Cardiac muscle cell (in vitro differentiated cells and primary cell): ENCODE measurements around the gene SPPL2B. TPM values are rescaled to one million over a fixed set of nuclear protein-coding genes. Genes with fewer than 3 reads are reported as not detected.

Source experiments
- DNase-seq, 2 donors: peaks; one replicate each; pipeline versions ENCODE4 v3.0.0 to v3.0.0-alpha.2; 2010 to 2017; ENCODE audit warnings: low read depth in 1 of 2, low spot score in 1 of 2
- H3K27ac ChIP-seq: fragments of 200-600 bp; sonication (generic); 2 replicates; pipeline ENCODE4 v1.5.1; 2016
- H3K27me3 ChIP-seq: fragments of 200-600 bp; sonication (generic); 2 replicates; pipeline ENCODE4 v1.6.0; 2016; ENCODE audit warnings: control low read depth
- H3K36me3 ChIP-seq: fragments of 200-600 bp; sonication (generic); 2 replicates; pipeline ENCODE4 v1.5.1; 2016; ENCODE audit warnings: control low read depth
- H3K4me1 ChIP-seq: fragments of 200-600 bp; sonication (generic); 2 replicates; pipeline ENCODE4 v1.8.1; 2017; ENCODE audit warnings: low read depth, mild to moderate bottlenecking, mixed run types
- H3K4me3 ChIP-seq: fragments of 200-600 bp; sonication (generic); 2 replicates; pipeline ENCODE4 v1.5.1; 2016; ENCODE audit warnings: mild to moderate bottlenecking
- H3K9me3 ChIP-seq: fragments of 200-600 bp; sonication (generic); 2 replicates; pipeline ENCODE4 v1.5.1; 2017; ENCODE audit warnings: low read depth, mild to moderate bottlenecking, control low read depth
- polyA plus RNA-seq: library from polyadenylated mRNA; unstranded; fragments of >200 nt; fragmentation: Nextera tagmentation; extraction: Ambion mirVana; gene quantifications from 2 replicates; pipeline ENCODE4 v1.2.1, GENCODE V29; 2016
- total RNA-seq: library from RNA; depleted of rRNA; stranded (reverse); fragments of >200 nt; gene quantifications from 2 replicates; pipeline ENCODE4 v1.2.3, GENCODE V29; 2016
- TF ChIP-seq, protein P1 (sequence below): IDR thresholded peaks from 2 replicates; pipeline ENCODE4 v1.5.1; 2012; ENCODE audit warnings: low read depth, mild to moderate bottlenecking, low read length

The SPPL2B gene
- total and polyA plus RNA-seq, 2 experiments from 2014 or later: 90.9 to 132 TPM

- no peak for DNase-seq
- TF ChIP-seq, protein P1, sequence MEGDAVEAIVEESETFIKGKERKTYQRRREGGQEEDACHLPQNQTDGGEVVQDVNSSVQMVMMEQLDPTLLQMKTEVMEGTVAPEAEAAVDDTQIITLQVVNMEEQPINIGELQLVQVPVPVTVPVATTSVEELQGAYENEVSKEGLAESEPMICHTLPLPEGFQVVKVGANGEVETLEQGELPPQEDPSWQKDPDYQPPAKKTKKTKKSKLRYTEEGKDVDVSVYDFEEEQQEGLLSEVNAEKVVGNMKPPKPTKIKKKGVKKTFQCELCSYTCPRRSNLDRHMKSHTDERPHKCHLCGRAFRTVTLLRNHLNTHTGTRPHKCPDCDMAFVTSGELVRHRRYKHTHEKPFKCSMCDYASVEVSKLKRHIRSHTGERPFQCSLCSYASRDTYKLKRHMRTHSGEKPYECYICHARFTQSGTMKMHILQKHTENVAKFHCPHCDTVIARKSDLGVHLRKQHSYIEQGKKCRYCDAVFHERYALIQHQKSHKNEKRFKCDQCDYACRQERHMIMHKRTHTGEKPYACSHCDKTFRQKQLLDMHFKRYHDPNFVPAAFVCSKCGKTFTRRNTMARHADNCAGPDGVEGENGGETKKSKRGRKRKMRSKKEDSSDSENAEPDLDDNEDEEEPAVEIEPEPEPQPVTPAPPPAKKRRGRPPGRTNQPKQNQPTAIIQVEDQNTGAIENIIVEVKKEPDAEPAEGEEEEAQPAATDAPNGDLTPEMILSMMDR: no peak
- peaks cover 34% of the 10 kb centered on the region for H3K27me3 ChIP-seq
- no peaks in the 10 kb centered on the region for H3K36me3 ChIP-seq
- H3K9me3 ChIP-seq: no peaks in the 10 kb centered on the region
- no peak overlapping the region for H3K4me3 ChIP-seq
- H3K4me1 ChIP-seq: no peaks in the 10 kb centered on the region
- no peak overlapping the region for H3K27ac ChIP-seq
Measured at GRCh38 chr19:2306971-2307370, 21.5 kb upstream of the SPPL2B start.

- H3K4me3 ChIP-seq: peak overlapping the region; percentile 17
- peaks cover 37% of the 10 kb centered on the region for H3K27me3 ChIP-seq
Measured at GRCh38 chr19:2307518-2308012, 20.9 kb upstream of the SPPL2B start.

DNA sequence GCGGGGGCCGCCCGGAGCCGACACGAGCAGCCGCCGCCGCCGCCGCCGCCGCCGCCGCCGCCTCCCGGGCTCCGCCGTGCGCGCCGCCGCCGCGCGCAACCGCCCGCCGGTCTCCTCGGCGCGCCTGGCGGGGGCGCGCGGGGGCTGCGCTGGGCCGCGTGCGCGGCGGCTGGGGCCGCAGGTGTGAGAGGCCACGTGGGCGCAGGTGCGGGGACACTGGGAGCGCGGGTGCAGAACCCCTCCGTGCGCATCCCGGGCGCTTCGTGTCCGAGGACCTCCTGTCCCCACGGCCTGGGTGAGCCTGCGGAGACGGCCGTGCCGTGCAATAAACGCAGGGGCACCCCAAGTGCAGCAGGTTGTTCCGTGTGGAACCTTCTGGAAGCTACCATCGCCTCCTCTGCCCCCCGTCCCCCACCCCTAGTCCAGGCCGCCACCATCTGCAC, 20.3 kb upstream of the SPPL2B start, which contains the start of gene LINGO3:
LINGO3 (minus strand) TSS at position 41 of the 443 bp plus-strand sequence. CDS start 16,378 bp downstream, outside the sequence.
- no peaks in the 10 kb centered on the region for H3K9me3 ChIP-seq
- TF ChIP-seq, protein P1: no peak
- H3K4me1 ChIP-seq: no peaks in the 10 kb centered on the region
- peak in 1 of 2 donors; percentile 29 for DNase-seq
- H3K36me3 ChIP-seq: no peaks in the 10 kb centered on the region
- H3K27me3 ChIP-seq: peaks cover 42% of the 10 kb centered on the region
- H3K4me3 ChIP-seq: peak within 1 kb of the TSS; percentile 19
- H3K27ac ChIP-seq: no peak within 1 kb of the TSS

More at GRCh38 chr19:2307518-2308012, 20.9 kb upstream of the SPPL2B start:
- no peaks in the 10 kb centered on the region for H3K36me3 ChIP-seq
- TF ChIP-seq, protein P1: no peak
- no peak for DNase-seq
- no peaks in the 10 kb centered on the region for H3K9me3 ChIP-seq
- no peak overlapping the region for H3K27ac ChIP-seq
- H3K4me1 ChIP-seq: no peaks in the 10 kb centered on the region

DNA sequence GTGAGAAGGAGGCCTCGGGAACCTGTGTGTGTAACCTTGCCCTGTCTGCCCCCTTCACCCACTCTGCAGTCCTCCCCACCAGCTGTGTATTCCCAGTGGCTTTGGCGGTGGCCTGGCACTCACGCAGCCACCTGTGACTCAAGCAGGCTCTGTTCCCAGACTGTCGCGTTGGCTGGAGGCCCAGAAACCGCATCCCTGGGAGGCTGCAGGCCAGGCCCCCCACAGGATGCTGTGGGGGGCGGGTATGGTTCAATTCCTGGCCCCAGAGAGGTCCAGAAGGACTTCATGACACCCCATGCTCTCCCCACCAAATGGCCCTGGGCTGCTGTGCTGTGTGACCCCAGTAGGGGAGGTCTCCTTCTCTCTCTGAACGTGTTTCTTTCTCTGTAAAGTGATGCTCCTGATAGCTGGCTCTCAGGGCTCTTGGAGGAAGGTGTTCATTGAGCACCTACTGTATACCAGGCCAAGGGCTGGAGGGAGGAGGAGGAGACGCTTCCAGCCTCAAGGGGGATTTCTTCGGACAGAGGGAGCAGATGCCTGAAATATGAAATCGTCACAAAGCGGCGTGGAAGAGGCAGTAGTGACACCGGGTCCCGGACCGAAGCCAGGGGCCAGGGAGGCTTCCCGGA, 18.6 kb upstream of the SPPL2B start:
- Histone ChIP-seq H3K4me1 (no peaks in the 10 kb centered on the region), H3K27ac (no peak overlapping the region), H3K9me3 (no peaks in the 10 kb centered on the region), H3K36me3 (no peaks in the 10 kb centered on the region), H3K27me3 (peaks cover 47% of the 10 kb centered on the region), H3K4me3 (no peak overlapping the region)
- DNase-seq: peak in 1 of 2 donors; percentile 18
- TF ChIP-seq, protein P1: no peak

DNA sequence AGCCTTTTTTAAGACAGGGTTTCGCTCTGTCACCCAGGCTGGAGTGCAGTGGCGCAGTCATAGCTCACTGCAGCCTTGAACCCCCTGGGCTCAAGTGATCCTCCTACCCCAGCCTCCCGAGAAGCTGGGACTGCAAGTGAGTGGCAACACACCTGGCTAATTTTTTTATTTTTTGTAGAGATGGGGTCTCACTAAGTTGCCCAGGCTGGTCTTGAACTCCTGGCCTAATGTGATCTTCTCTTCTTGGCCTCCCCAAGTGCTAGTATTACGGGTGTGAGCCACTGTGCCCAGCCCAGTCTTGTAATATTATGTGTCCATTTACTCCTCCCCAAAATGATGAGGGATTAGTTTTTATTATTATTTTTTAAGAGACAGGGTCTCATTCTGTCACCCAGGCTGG, 17.4 kb upstream of the SPPL2B start:
- no peaks in the 10 kb centered on the region for H3K36me3 ChIP-seq
- H3K4me1 ChIP-seq: no peaks in the 10 kb centered on the region
- DNase-seq: no peak
- no peak overlapping the region for H3K27ac ChIP-seq
- no peaks in the 10 kb centered on the region for H3K9me3 ChIP-seq
- no peak overlapping the region for H3K4me3 ChIP-seq
- TF ChIP-seq, protein P1: no peak
- H3K27me3 ChIP-seq: peaks cover 47% of the 10 kb centered on the region
